NCI-H1417 (cell line): ENCODE measurements around the gene SLC4A2.
"Not testable (repeated sequence)": the region's sequence is repeated elsewhere in the genome, so short reads cannot be mapped to it uniquely, and the experiment has no call there.

Experiments
- DNase-seq, 3 experiments: peaks; one replicate each; lab custom pipeline; 2025; lab: John Stamatoyannopoulos, UW

SLC4A2 gene

GRCh38 chr7:151059367-151060112 lies at the start of gene SLC4A2:
Gene SLC4A2 (plus strand): TSS chr7:151059589. CDS start chr7:151061988, 2,399 bp downstream.
- peak; percentile 83 to 90 (median 84) for DNase-seq

GRCh38 chr7:151010037-151010306 lies 49.4 kb upstream of the SLC4A2 start:
- DNase-seq = no peak

- DNase-seq = no peak
These were observed 48.9 kb upstream of the SLC4A2 start for GRCh38 chr7:151010307-151011096.

- DNase-seq = no peak
These were observed 48.3 kb upstream of the SLC4A2 start for GRCh38 chr7:151011097-151011409.

- DNase-seq = not testable (repeated sequence)
These were observed 47.8 kb upstream of the SLC4A2 start for GRCh38 chr7:151011616-151012015.

GRCh38 chr7:151012031-151012692 lies 47.2 kb upstream of the SLC4A2 start:
- DNase-seq = no peak

- peak; percentile 17 to 82 (median 71) for DNase-seq
These were observed 46.5 kb upstream of the SLC4A2 start for GRCh38 chr7:151012911-151013347.

- peak in 1 of 3 experiments; percentile 88 for DNase-seq
These were observed 46.0 kb upstream of the SLC4A2 start for GRCh38 chr7:151013356-151013732.

- DNase-seq = peak in 2 of 3 experiments; percentile 93 to 97
These were observed 45.5 kb upstream of the SLC4A2 start for GRCh38 chr7:151013733-151014497.

GRCh38 chr7:151014950-151015349 lies 44.4 kb upstream of the SLC4A2 start:
- DNase-seq = no peak

- no peak for DNase-seq
These were observed 43.4 kb upstream of the SLC4A2 start for GRCh38 chr7:151015967-151016366.

- no peak for DNase-seq
These were observed 42.9 kb upstream of the SLC4A2 start for GRCh38 chr7:151016505-151016904.

- no peak for DNase-seq
These were observed 42.4 kb upstream of the SLC4A2 start for GRCh38 chr7:151016942-151017341.

GRCh38 chr7:151017370-151017952 lies 41.9 kb upstream of the SLC4A2 start:
- DNase-seq = peak in 2 of 3 experiments; percentile 59 to 72

- DNase-seq = peak in 2 of 3 experiments; percentile 20 to 94
These were observed 41.4 kb upstream of the SLC4A2 start for GRCh38 chr7:151017953-151018420.

GRCh38 chr7:151018421-151019129 lies 40.8 kb upstream of the SLC4A2 start:
- DNase-seq = peak in 2 of 3 experiments; percentile 95

- no peak for DNase-seq
These were observed 40.3 kb upstream of the SLC4A2 start for GRCh38 chr7:151019130-151019447.

- DNase-seq = no peak
These were observed 39.2 kb upstream of the SLC4A2 start for GRCh38 chr7:151020231-151020630.

GRCh38 chr7:151023232-151023631 lies 36.2 kb upstream of the SLC4A2 start:
- no peak for DNase-seq

GRCh38 chr7:151024435-151025056 lies 34.8 kb upstream of the SLC4A2 start, which contains the start of gene ATG9B:
Gene ATG9B (minus strand): TSS chr7:151024494. CDS start chr7:151024423, 71 bp downstream.
- DNase-seq = no peak
